HG02884 (cell line): ENCODE measurements around the gene FOCAD.
A peak's percentile ranks its signal among the peaks of the same experiment; 100 is the strongest.

Source experiments
- ATAC-seq: cut with Tn5 transposase; IDR thresholded peaks from one replicate; pipeline ENCODE4 v1.9.1; 2021; ENCODE audit warnings: mild to moderate bottlenecking, moderate library complexity; ENCODE audit not compliant: unreplicated experiment

Gene FOCAD

GRCh38 chr9:20865347-20865746 lies 181.3 kb downstream of the FOCAD start:
- no peak for ATAC-seq

GRCh38 chr9:20870115-20870514 lies 186.1 kb downstream of the FOCAD start:
- no peak for ATAC-seq

- ATAC-seq, result no peak
Measured at GRCh38 chr9:20872340-20872977, 188.4 kb downstream of the FOCAD start.

- ATAC-seq, result no peak
Measured at GRCh38 chr9:20873240-20873865, 189.3 kb downstream of the FOCAD start.

GRCh38 chr9:20880271-20880670 lies 196.2 kb downstream of the FOCAD start:
- no peak for ATAC-seq

GRCh38 chr9:20880675-20881074 lies 196.6 kb downstream of the FOCAD start:
- ATAC-seq, result no peak

- peak; percentile 57 for ATAC-seq
Measured at GRCh38 chr9:20884985-20885593, 201.0 kb downstream of the FOCAD start.

GRCh38 chr9:20898885-20899554 lies 215.0 kb downstream of the FOCAD start:
- no peak for ATAC-seq

GRCh38 chr9:20903212-20903611 lies 219.2 kb downstream of the FOCAD start:
- no peak for ATAC-seq

GRCh38 chr9:20904995-20905394 lies 220.9 kb downstream of the FOCAD start:
- no peak for ATAC-seq

GRCh38 chr9:20906326-20906725 lies 222.3 kb downstream of the FOCAD start:
- ATAC-seq, result no peak

GRCh38 chr9:20908461-20908860 lies 224.4 kb downstream of the FOCAD start:
- no peak for ATAC-seq

GRCh38 chr9:20914556-20914955 lies 230.5 kb downstream of the FOCAD start:
- no peak for ATAC-seq

GRCh38 chr9:20921362-20921761 lies 237.3 kb downstream of the FOCAD start:
- ATAC-seq, result no peak

- ATAC-seq, result no peak
Measured at GRCh38 chr9:20925256-20926045, 241.4 kb downstream of the FOCAD start.

GRCh38 chr9:20929276-20929675 lies 245.2 kb downstream of the FOCAD start:
- ATAC-seq, result no peak

GRCh38 chr9:20930836-20931235 lies 246.8 kb downstream of the FOCAD start:
- no peak for ATAC-seq

GRCh38 chr9:20940447-20941173 lies 256.6 kb downstream of the FOCAD start:
- ATAC-seq, result peak; percentile 38

GRCh38 chr9:20941174-20941690 lies 257.2 kb downstream of the FOCAD start:
- ATAC-seq, result peak; percentile 99

- no peak for ATAC-seq
Measured at GRCh38 chr9:20944507-20944906, 260.4 kb downstream of the FOCAD start.
